HL-60 (cell line): ENCODE results near the gene FRAS1.

Source experiments
- POLR2AphosphoS5 ChIP-seq: IDR thresholded peaks from 2 replicates; pipeline ENCODE4 v1.6.1; 2012; ENCODE audit warnings: low read depth
- TF ChIP-seq, protein P1 (sequence below): IDR thresholded peaks from one replicate; pipeline ENCODE4 v1.5.1; 2011; ENCODE audit warnings: low read length, control low read depth, inconsistent platforms; ENCODE audit not compliant: insufficient read depth
- TF ChIP-seq, protein P2 (sequence below): IDR thresholded peaks from 2 replicates; pipeline ENCODE4 v1.6.1; 2012; ENCODE audit warnings: low read depth; ENCODE audit not compliant: insufficient replicate concordance

DNA sequence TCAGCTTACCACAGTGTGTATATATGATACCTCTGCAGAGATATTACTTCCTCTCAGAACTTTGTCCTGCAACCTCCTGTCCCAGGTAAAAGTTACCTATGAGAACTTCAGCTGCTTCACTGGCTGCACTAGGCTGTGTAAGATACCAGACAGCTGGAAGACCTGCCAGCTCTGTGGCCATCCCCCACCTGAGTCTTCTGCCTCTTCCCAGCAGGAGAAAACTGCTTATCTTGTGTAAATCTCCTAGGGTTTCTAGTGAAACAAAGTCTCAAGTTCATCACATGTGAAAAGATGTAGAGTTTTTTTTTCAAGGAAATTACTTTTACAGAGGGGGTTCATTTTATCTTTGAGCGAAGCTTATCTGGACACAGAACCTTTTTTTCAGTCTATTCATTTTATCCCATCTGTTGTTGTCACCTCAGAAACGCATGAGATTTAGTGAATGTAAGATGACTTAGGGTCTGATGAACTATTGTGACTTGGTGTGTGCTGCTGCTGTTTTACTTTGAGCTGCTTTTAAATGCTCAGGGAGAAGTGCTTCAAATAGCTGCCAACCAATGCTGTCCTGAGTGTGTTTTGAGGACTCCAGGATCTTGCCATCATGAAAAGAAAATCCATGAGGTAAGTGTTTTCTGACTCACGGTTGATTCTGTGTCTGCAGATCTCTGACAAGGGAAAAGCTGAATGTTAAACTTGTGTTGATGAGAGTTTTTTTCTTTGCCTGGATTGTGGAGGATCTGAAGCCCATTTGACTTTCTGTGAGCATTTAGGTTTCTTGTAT, 187.8 kb downstream of the FRAS1 start:
- TF ChIP-seq, protein P1, sequence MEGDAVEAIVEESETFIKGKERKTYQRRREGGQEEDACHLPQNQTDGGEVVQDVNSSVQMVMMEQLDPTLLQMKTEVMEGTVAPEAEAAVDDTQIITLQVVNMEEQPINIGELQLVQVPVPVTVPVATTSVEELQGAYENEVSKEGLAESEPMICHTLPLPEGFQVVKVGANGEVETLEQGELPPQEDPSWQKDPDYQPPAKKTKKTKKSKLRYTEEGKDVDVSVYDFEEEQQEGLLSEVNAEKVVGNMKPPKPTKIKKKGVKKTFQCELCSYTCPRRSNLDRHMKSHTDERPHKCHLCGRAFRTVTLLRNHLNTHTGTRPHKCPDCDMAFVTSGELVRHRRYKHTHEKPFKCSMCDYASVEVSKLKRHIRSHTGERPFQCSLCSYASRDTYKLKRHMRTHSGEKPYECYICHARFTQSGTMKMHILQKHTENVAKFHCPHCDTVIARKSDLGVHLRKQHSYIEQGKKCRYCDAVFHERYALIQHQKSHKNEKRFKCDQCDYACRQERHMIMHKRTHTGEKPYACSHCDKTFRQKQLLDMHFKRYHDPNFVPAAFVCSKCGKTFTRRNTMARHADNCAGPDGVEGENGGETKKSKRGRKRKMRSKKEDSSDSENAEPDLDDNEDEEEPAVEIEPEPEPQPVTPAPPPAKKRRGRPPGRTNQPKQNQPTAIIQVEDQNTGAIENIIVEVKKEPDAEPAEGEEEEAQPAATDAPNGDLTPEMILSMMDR, result no peak
- TF ChIP-seq POLR2AphosphoS5, result no peak
- TF ChIP-seq, protein P2, sequence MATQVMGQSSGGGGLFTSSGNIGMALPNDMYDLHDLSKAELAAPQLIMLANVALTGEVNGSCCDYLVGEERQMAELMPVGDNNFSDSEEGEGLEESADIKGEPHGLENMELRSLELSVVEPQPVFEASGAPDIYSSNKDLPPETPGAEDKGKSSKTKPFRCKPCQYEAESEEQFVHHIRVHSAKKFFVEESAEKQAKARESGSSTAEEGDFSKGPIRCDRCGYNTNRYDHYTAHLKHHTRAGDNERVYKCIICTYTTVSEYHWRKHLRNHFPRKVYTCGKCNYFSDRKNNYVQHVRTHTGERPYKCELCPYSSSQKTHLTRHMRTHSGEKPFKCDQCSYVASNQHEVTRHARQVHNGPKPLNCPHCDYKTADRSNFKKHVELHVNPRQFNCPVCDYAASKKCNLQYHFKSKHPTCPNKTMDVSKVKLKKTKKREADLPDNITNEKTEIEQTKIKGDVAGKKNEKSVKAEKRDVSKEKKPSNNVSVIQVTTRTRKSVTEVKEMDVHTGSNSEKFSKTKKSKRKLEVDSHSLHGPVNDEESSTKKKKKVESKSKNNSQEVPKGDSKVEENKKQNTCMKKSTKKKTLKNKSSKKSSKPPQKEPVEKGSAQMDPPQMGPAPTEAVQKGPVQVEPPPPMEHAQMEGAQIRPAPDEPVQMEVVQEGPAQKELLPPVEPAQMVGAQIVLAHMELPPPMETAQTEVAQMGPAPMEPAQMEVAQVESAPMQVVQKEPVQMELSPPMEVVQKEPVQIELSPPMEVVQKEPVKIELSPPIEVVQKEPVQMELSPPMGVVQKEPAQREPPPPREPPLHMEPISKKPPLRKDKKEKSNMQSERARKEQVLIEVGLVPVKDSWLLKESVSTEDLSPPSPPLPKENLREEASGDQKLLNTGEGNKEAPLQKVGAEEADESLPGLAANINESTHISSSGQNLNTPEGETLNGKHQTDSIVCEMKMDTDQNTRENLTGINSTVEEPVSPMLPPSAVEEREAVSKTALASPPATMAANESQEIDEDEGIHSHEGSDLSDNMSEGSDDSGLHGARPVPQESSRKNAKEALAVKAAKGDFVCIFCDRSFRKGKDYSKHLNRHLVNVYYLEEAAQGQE, result no peak
